H9 (cell line): ENCODE data around the gene SUMF1. TPM values are rescaled to one million over a fixed set of nuclear protein-coding genes. Genes with fewer than 3 reads are reported as not detected.

ENCODE experiments used
- DNase-seq: peaks from one replicate; pipeline ENCODE4 v3.0.0-alpha.2; 2017
- H2AFZ ChIP-seq: one replicate; pipeline ENCODE4 v1.6.1; 2013; ENCODE audit warnings: mild to moderate bottlenecking, low read length, control low read depth, moderate library complexity
- H2AK5ac ChIP-seq: 2 replicates; pipeline ENCODE4 v1.6.1; 2013; ENCODE audit warnings: low read length, control low read depth, mixed read lengths; ENCODE audit not compliant: insufficient read length
- H2BK120ac ChIP-seq: one replicate; pipeline ENCODE4 v1.6.1; 2013; ENCODE audit warnings: low read depth, mild to moderate bottlenecking, low read length, control low read depth, inconsistent platforms; ENCODE audit not compliant: poor library complexity, severe bottlenecking
- H2BK12ac ChIP-seq: 2 replicates; pipeline ENCODE4 v1.6.1; 2013; ENCODE audit warnings: low read length, control low read depth, mixed read lengths, low read depth; ENCODE audit not compliant: insufficient read length
- H2BK15ac ChIP-seq: 2 replicates; pipeline ENCODE4 v1.6.1; 2013; ENCODE audit warnings: low read depth, low read length, control low read depth
- H2BK20ac ChIP-seq: one replicate; pipeline ENCODE4 v1.6.1; 2013; ENCODE audit warnings: low read depth, mild to moderate bottlenecking, low read length, control low read depth, inconsistent platforms; ENCODE audit not compliant: poor library complexity, severe bottlenecking
- H2BK5ac ChIP-seq: 2 replicates; pipeline ENCODE4 v1.6.1; 2013; ENCODE audit warnings: low read length, control low read depth, mixed read lengths; ENCODE audit not compliant: insufficient read length
- H3K14ac ChIP-seq: 2 replicates; pipeline ENCODE4 v1.6.1; 2013; ENCODE audit warnings: low read length, control low read depth; ENCODE audit not compliant: insufficient read depth
- H3K18ac ChIP-seq: 2 replicates; pipeline ENCODE4 v1.6.1; 2013; ENCODE audit warnings: low read depth, mild to moderate bottlenecking, mixed read lengths, low read length, control low read depth; ENCODE audit not compliant: insufficient read length
- H3K23ac ChIP-seq: 2 replicates; pipeline ENCODE4 v1.6.1; 2013; ENCODE audit warnings: low read length, control low read depth, mixed read lengths, low read depth; ENCODE audit not compliant: insufficient read length
- H3K23me2 ChIP-seq: 2 replicates; pipeline ENCODE4 v1.6.1; 2013; ENCODE audit warnings: low read depth, mild to moderate bottlenecking, mixed read lengths, low read length, control low read depth; ENCODE audit not compliant: insufficient read length, poor library complexity, severe bottlenecking
- H3K27ac ChIP-seq: 2 replicates; pipeline ENCODE4 v1.5.1; 2013; ENCODE audit warnings: low read length, control low read depth, mixed read lengths, low read depth; ENCODE audit not compliant: insufficient read length
- H3K27me3 ChIP-seq: 2 replicates; pipeline ENCODE4 v1.6.1; 2013; ENCODE audit warnings: low read length, control low read depth, inconsistent platforms; ENCODE audit not compliant: insufficient read depth
- H3K4ac ChIP-seq: 2 replicates; pipeline ENCODE4 v1.6.1; 2013; ENCODE audit warnings: low read depth, mild to moderate bottlenecking, control low read depth, inconsistent platforms, low read length, moderate library complexity
- H3K4me1 ChIP-seq: 2 replicates; pipeline ENCODE4 v1.6.1; 2013; ENCODE audit warnings: low read length, control low read depth, inconsistent platforms; ENCODE audit not compliant: insufficient read depth
- H3K4me2 ChIP-seq: 2 replicates; pipeline ENCODE4 v1.6.1; 2013; ENCODE audit warnings: low read length, control low read depth, mixed read lengths; ENCODE audit not compliant: insufficient read length, insufficient read depth
- H3K56ac ChIP-seq: 2 replicates; pipeline ENCODE4 v1.6.1; 2013; ENCODE audit warnings: low read depth, mild to moderate bottlenecking, mixed read lengths, low read length, control low read depth; ENCODE audit not compliant: insufficient read length
- H3K79me1 ChIP-seq: 2 replicates; pipeline ENCODE4 v1.6.1; 2013; ENCODE audit warnings: low read depth, mild to moderate bottlenecking, moderate library complexity, low read length, control low read depth, inconsistent platforms; ENCODE audit not compliant: insufficient read depth, poor library complexity, severe bottlenecking
- H3K79me2 ChIP-seq: 2 replicates; pipeline ENCODE4 v1.6.1; 2013; ENCODE audit warnings: low read length, control low read depth, inconsistent platforms; ENCODE audit not compliant: insufficient read depth
- H3K9ac ChIP-seq: 2 replicates; pipeline ENCODE4 v1.6.1; 2013; ENCODE audit warnings: low read length, control low read depth, mixed read lengths; ENCODE audit not compliant: insufficient read length; ENCODE audit errors: extremely low read depth
- H3K9me3 ChIP-seq: one replicate; pipeline ENCODE4 v1.6.1; 2013; ENCODE audit warnings: low read depth, low read length, inconsistent platforms; ENCODE audit not compliant: control insufficient read depth
- H3T11ph ChIP-seq: one replicate; pipeline ENCODE4 v1.6.1; 2013; ENCODE audit warnings: mild to moderate bottlenecking, low read length, control low read depth, inconsistent platforms
- H4K20me1 ChIP-seq: one replicate; pipeline ENCODE4 v1.6.1; 2013; ENCODE audit not compliant: control insufficient read depth, insufficient read length, insufficient read depth
- H4K5ac ChIP-seq: 2 replicates; pipeline ENCODE4 v1.6.1; 2013; ENCODE audit warnings: low read depth, mild to moderate bottlenecking, mixed read lengths, low read length, control low read depth; ENCODE audit not compliant: insufficient read length
- H4K8ac ChIP-seq: replicated peaks from 2 replicates; pipeline ENCODE4 v1.6.1; 2013; ENCODE audit warnings: low read length, control low read depth, mixed read lengths, low read depth; ENCODE audit not compliant: insufficient read length
- H4K91ac ChIP-seq: 2 replicates; pipeline ENCODE4 v1.6.1; 2013; ENCODE audit warnings: low read depth, mild to moderate bottlenecking, moderate library complexity, mixed read lengths, low read length, control low read depth; ENCODE audit not compliant: insufficient read length
- H3K27ac Mint-ChIP-seq, 3 experiments: 2 replicates in 2 of 3; 3 replicates in 1 of 3; pipeline ENCODE4 v1.8.0; 2020 to 2021; ENCODE audit warnings: mixed read lengths in 3 of 3, mild to moderate bottlenecking in 1 of 3, moderate library complexity in 1 of 3
- H3K27me3 Mint-ChIP-seq: 2 replicates; pipeline ENCODE4 v1.8.0; 2021; ENCODE audit warnings: low read depth, mild to moderate bottlenecking, moderate library complexity, mixed read lengths
- H3K36me3 Mint-ChIP-seq, 3 experiments: 2 replicates in 2 of 3; 3 replicates in 1 of 3; pipeline ENCODE4 v1.8.0; 2020 to 2021; ENCODE audit warnings: low read depth in 3 of 3, mixed read lengths in 3 of 3; ENCODE audit not compliant: insufficient read depth in 1 of 3
- H3K4me1 Mint-ChIP-seq, 2 experiments: 2 replicates each; pipeline ENCODE4 v1.8.0; 2020; ENCODE audit warnings: mixed read lengths in 2 of 2
- H3K4me3 Mint-ChIP-seq, 2 experiments: 2 replicates in 1 of 2; 3 replicates in 1 of 2; pipeline ENCODE4 v1.8.0; 2020 to 2021; ENCODE audit warnings: mild to moderate bottlenecking in 2 of 2, mixed read lengths in 2 of 2, moderate library complexity in 1 of 2
- H3K9me3 Mint-ChIP-seq, 2 experiments: 2 replicates in 1 of 2; 3 replicates in 1 of 2; pipeline ENCODE4 v1.8.0; 2020; ENCODE audit warnings: mild to moderate bottlenecking in 2 of 2, mixed read lengths in 2 of 2, moderate library complexity in 1 of 2
- CTCF ChIP-seq: fragments of 200-600 bp; sonication (generic); conservative IDR thresholded peaks from 3 replicates; pipeline ENCODE4 v1.8.0; 2021; ENCODE audit warnings: antibody characterized with exemption, mild to moderate bottlenecking
- WGBS: extraction: QIAGEN DNeasy Blood & Tissue Kit; methylation state at CpG from one replicate; pipeline ENCODE4 v1.1.7; 2013; ENCODE audit warnings: missing lambda C conversion rate, low lambda C conversion rate, mixed read lengths; ENCODE audit not compliant: insufficient read length; ENCODE audit errors: extremely low coverage; 5-methylcytosine and 5-hydroxymethylcytosine counted together
- total RNA-seq: library from RNA; stranded (reverse); gene quantifications from 2 replicates; pipeline ENCODE4 v1.2.1, GENCODE V29; 2021

Gene SUMF1
- total RNA-seq, 1 experiment from 2014 or later, result 9.5 TPM

- H3K4ac ChIP-seq, result no peak overlapping the region
- no peak overlapping the region for H3K23ac ChIP-seq
- no peaks in the 10 kb centered on the region for H3K27me3 ChIP-seq
- no peak overlapping the region for H2BK20ac ChIP-seq
- no peaks in the 10 kb centered on the region for H3K79me1 ChIP-seq
- no peaks in the 10 kb centered on the region for H3K79me2 ChIP-seq
- Mint-ChIP-seq H3K4me1 (peaks cover 0 to 4% of the 10 kb centered on the region in 2 experiments; a peak in 1 of 4 replicates), H3K27ac (no peak overlapping the region), H3K36me3 (peaks cover 0 to 16% (median 2%) of the 10 kb centered on the region in 3 experiments; a peak in 5 of 7 replicates), H3K9me3 (no peaks in the 10 kb centered on the region), H3K4me3 (no peak overlapping the region), H3K27me3 (no peaks in the 10 kb centered on the region)
- no peak for DNase-seq
- H2AK5ac ChIP-seq, result no peak overlapping the region
- WGBS, result no CpG with 5 or more reads among the region's 6 CpGs
- H3K56ac ChIP-seq, result no peak overlapping the region
- no peak overlapping the region for H3K18ac ChIP-seq
- H3K9ac ChIP-seq, result no peak overlapping the region
- H3K9me3 ChIP-seq, result no peaks in the 10 kb centered on the region
- no peak overlapping the region for H4K8ac ChIP-seq
- no peak overlapping the region for H2AFZ ChIP-seq
- H2BK15ac ChIP-seq, result no peak overlapping the region
- TF ChIP-seq CTCF, result no peak
- no peak overlapping the region for H2BK120ac ChIP-seq
- H2BK5ac ChIP-seq, result no peak overlapping the region
- H2BK12ac ChIP-seq, result no peak overlapping the region
- no peak overlapping the region for H3K4me2 ChIP-seq
- no peaks in the 10 kb centered on the region for H3K23me2 ChIP-seq
- no peak overlapping the region for H3K14ac ChIP-seq
- H3K4me1 ChIP-seq, result no peaks in the 10 kb centered on the region
- no peak overlapping the region for H4K91ac ChIP-seq
- H4K20me1 ChIP-seq, result no peaks in the 10 kb centered on the region
- no peak overlapping the region for H3T11ph ChIP-seq
- H3K27ac ChIP-seq, result no peak overlapping the region
- no peak overlapping the region for H4K5ac ChIP-seq
Measured at GRCh38 chr3:4440951-4441350, 26.1 kb downstream of the SUMF1 start.
